NCI-H2029 treated with DMSO at 0.1 percent for 48 hours (cell line): ENCODE measurements around the gene TLX3.
A peak's percentile ranks its signal among the peaks of the same experiment; 100 is the strongest.
"Not testable (repeated sequence)": the region's sequence is repeated elsewhere in the genome, so short reads cannot be mapped to it uniquely, and the experiment has no call there.

ENCODE experiments used
- DNase-seq: peaks from one replicate; lab custom pipeline; 2025; lab: John Stamatoyannopoulos, UW

Gene TLX3

GRCh38 chr5:171323806-171324632 lies 15.0 kb downstream of the TLX3 start:
- no peak for DNase-seq

- no peak for DNase-seq
Measured at GRCh38 chr5:171330021-171330420, 21.0 kb downstream of the TLX3 start.

GRCh38 chr5:171335616-171336015 lies 26.6 kb downstream of the TLX3 start:
- DNase-seq, result no peak

- peak; percentile 29 for DNase-seq
Measured at GRCh38 chr5:171336521-171337209, 27.6 kb downstream of the TLX3 start.

GRCh38 chr5:171337210-171337569 lies 28.1 kb downstream of the TLX3 start:
- DNase-seq, result no peak

- DNase-seq, result no peak
Measured at GRCh38 chr5:171340042-171340441, 31.0 kb downstream of the TLX3 start.

- no peak for DNase-seq
Measured at GRCh38 chr5:171340491-171340890, 31.4 kb downstream of the TLX3 start.

GRCh38 chr5:171342362-171343111 lies 33.5 kb downstream of the TLX3 start:
- peak; percentile 66 for DNase-seq

GRCh38 chr5:171344936-171345608 lies 36.0 kb downstream of the TLX3 start:
- no peak for DNase-seq

GRCh38 chr5:171351536-171352073 lies 42.6 kb downstream of the TLX3 start:
- no peak for DNase-seq

- no peak for DNase-seq
Measured at GRCh38 chr5:171355302-171355724, 46.3 kb downstream of the TLX3 start.

- DNase-seq, result no peak
Measured at GRCh38 chr5:171357843-171358242, 48.8 kb downstream of the TLX3 start.

- not testable (repeated sequence) for DNase-seq
Measured at GRCh38 chr5:171361151-171361550, 52.1 kb downstream of the TLX3 start.
